ENCODE data around the gene ST6GALNAC5.

ST6GALNAC5 gene

GRCh38 chr1:76928522-76928921, 61.2 kb downstream of the ST6GALNAC5 start:
- no peak for TF ChIP-seq Cebpa-rat (IDR thresholded peaks at IDR 0.05)
- Histone ChIP-seq H3K27me3 (no peaks in the 10 kb centered on the region), H4K20me1 (no peaks in the 10 kb centered on the region), H3K27ac (no peak overlapping the region), H3K4me2 (no peak overlapping the region), H3K4me1 (peaks cover 2 to 5% (median 3%) of the 10 kb centered on the region in 10 experiments; a peak in 19 of 20 replicates), H3K9me3 (replicated peaks in 1 of 11) (peaks cover 4 to 10% (median 6%) of the 10 kb centered on the region in 11 experiments; a peak in 17 of 22 replicates), H3K9ac (no peak overlapping the region), H3K36me3 (no peaks in the 10 kb centered on the region), H3K4me3 (no peak overlapping the region)

GRCh38 chr1:76929136-76929535, 61.9 kb downstream of the ST6GALNAC5 start:
- Histone ChIP-seq H3K27me3 (no peaks in the 10 kb centered on the region), H3K9ac (no peak overlapping the region), H3K4me1 (peaks cover 8 to 11% (median 9%) of the 10 kb centered on the region in 10 experiments), H3K4me2 (no peak overlapping the region), H3K9me3 (replicated peaks in 1 of 11) (peaks cover 4 to 10% (median 6%) of the 10 kb centered on the region in 11 experiments; a peak in 17 of 22 replicates), H4K20me1 (no peaks in the 10 kb centered on the region), H3K27ac (no peak overlapping the region), H3K36me3 (no peaks in the 10 kb centered on the region), H3K4me3 (no peak overlapping the region)
- TF ChIP-seq Cebpa-rat (IDR thresholded peaks at IDR 0.05), result no peak

GRCh38 chr1:76933847-76934815, 66.9 kb downstream of the ST6GALNAC5 start:
- Histone ChIP-seq H3K36me3 (no peaks in the 10 kb centered on the region), H3K4me2 (peak overlapping the region; percentile 24 to 55 (median 49); a peak in 20 of 22 replicates), H3K4me1 (peaks cover 15 to 27% (median 22%) of the 10 kb centered on the region in 10 experiments), H4K20me1 (no peaks in the 10 kb centered on the region), H3K4me3 (no peak overlapping the region), H3K9ac (no peak overlapping the region), H3K27ac (peak overlapping the region in 3 of 11 experiments; percentile 0 to 28 (median 26); a peak in 1 of 22 replicates), H3K27me3 (no peaks in the 10 kb centered on the region), H3K9me3 (replicated peaks in 1 of 11) (peaks cover 4 to 10% (median 6%) of the 10 kb centered on the region in 11 experiments; a peak in 17 of 22 replicates)
- TF ChIP-seq Cebpa-rat (IDR thresholded peaks at IDR 0.05), result no peak

- H3K4me2 ChIP-seq, result peak overlapping the region; percentile 4 to 68 (median 55); a peak in 17 of 22 replicates
Measured at GRCh38 chr1:76938304-76938703, 71.0 kb downstream of the ST6GALNAC5 start.

GRCh38 chr1:76939050-76939816, 72.0 kb downstream of the ST6GALNAC5 start:
- no peak overlapping the region for H3K9ac ChIP-seq
- no peak overlapping the region for H3K4me3 ChIP-seq
- no peaks in the 10 kb centered on the region for H3K27me3 ChIP-seq
- H3K4me1 ChIP-seq, result peaks cover 13 to 20% (median 17%) of the 10 kb centered on the region in 10 experiments
- H3K36me3 ChIP-seq, result no peaks in the 10 kb centered on the region
- peak overlapping the region; percentile 35 to 68 (median 57) for H3K4me2 ChIP-seq
- H4K20me1 ChIP-seq, result no peaks in the 10 kb centered on the region
- H3K9me3 ChIP-seq (replicated peaks in 1 of 11), result no peaks in the 10 kb centered on the region
- TF ChIP-seq Cebpa-rat (IDR thresholded peaks at IDR 0.05), result no peak
- H3K27ac ChIP-seq, result no peak overlapping the region

More at GRCh38 chr1:76938304-76938703, 71.0 kb downstream of the ST6GALNAC5 start:
- Histone ChIP-seq H3K9me3 (replicated peaks in 1 of 11) (no peaks in the 10 kb centered on the region), H3K9ac (no peak overlapping the region), H4K20me1 (no peaks in the 10 kb centered on the region), H3K27me3 (no peaks in the 10 kb centered on the region), H3K4me1 (peaks cover 21 to 29% (median 26%) of the 10 kb centered on the region in 10 experiments), H3K36me3 (no peaks in the 10 kb centered on the region), H3K27ac (no peak overlapping the region), H3K4me3 (no peak overlapping the region)
- TF ChIP-seq Cebpa-rat (IDR thresholded peaks at IDR 0.05), result no peak

GRCh38 chr1:76939817-76940216, 72.5 kb downstream of the ST6GALNAC5 start:
- no peaks in the 10 kb centered on the region for H3K36me3 ChIP-seq
- TF ChIP-seq Cebpa-rat (IDR thresholded peaks at IDR 0.05), result no peak

GRCh38 chr1:76940571-76941335, 73.5 kb downstream of the ST6GALNAC5 start:
- Histone ChIP-seq H3K27me3 (no peaks in the 10 kb centered on the region), H3K9ac (no peak overlapping the region), H3K4me1 (peaks cover 13 to 19% (median 17%) of the 10 kb centered on the region in 10 experiments), H3K36me3 (no peaks in the 10 kb centered on the region), H4K20me1 (no peaks in the 10 kb centered on the region), H3K27ac (no peak overlapping the region), H3K9me3 (replicated peaks in 1 of 11) (no peaks in the 10 kb centered on the region), H3K4me2 (no peak overlapping the region), H3K4me3 (no peak overlapping the region)
- TF ChIP-seq Cebpa-rat (IDR thresholded peaks at IDR 0.05), result no peak

More at GRCh38 chr1:76939817-76940216, 72.5 kb downstream of the ST6GALNAC5 start:
- Histone ChIP-seq H3K9ac (no peak overlapping the region), H3K4me2 (peak overlapping the region in 10 of 11 experiments; percentile 35 to 68 (median 58); a peak in 14 of 22 replicates), H3K27me3 (no peaks in the 10 kb centered on the region), H3K9me3 (replicated peaks in 1 of 11) (no peaks in the 10 kb centered on the region), H3K4me3 (no peak overlapping the region), H4K20me1 (no peaks in the 10 kb centered on the region), H3K27ac (no peak overlapping the region), H3K4me1 (peaks cover 13 to 19% (median 17%) of the 10 kb centered on the region in 10 experiments)

GRCh38 chr1:76942549-76942948, 75.3 kb downstream of the ST6GALNAC5 start:
- Histone ChIP-seq H3K9me3 (replicated peaks in 1 of 11) (no peaks in the 10 kb centered on the region), H3K27ac (no peak overlapping the region), H3K9ac (no peak overlapping the region), H3K4me2 (no peak overlapping the region), H3K4me1 (peaks cover 13 to 19% (median 17%) of the 10 kb centered on the region in 10 experiments), H3K36me3 (no peaks in the 10 kb centered on the region), H3K27me3 (no peaks in the 10 kb centered on the region), H4K20me1 (no peaks in the 10 kb centered on the region), H3K4me3 (no peak overlapping the region)
- TF ChIP-seq Cebpa-rat (IDR thresholded peaks at IDR 0.05), result no peak
